Measurements from ENCODE around the gene BORCS6. TPM values are rescaled to one million over a fixed set of nuclear protein-coding genes. Genes with fewer than 3 reads are reported as not detected.

BORCS6 gene
- total RNA-seq, 2 experiments from 2014 or later, result 6.1 to 6.4 TPM

- TF ChIP-seq CTCF (IDR thresholded peaks at IDR 0.05), result no peak
Measured at GRCh38 chr17:8151641-8152111, 38.3 kb downstream of the BORCS6 start.

GRCh38 chr17:8151120-8151640 is 38.8 kb downstream of the BORCS6 start:
- H3K9me3 Mint-ChIP-seq, result no peaks in the 10 kb centered on the region
- peak overlapping the region; percentile 95 for H3K4me3 Mint-ChIP-seq
- DNase-seq (peak; percentile 82 to 96 (median 90)), ATAC-seq (ENCODE audit: poor library complexity) (peak; percentile 43)
- CTCF ChIA-PET, result interaction anchor here (0.6 to 1.4 kb wide), 3 partner anchors 12 to 91 kb away, joined by 3 to 8 read pairs (median 5); no protein-coding TSS in a partner anchor
- Histone ChIP-seq H3K9me3 (ENCODE audit: control insufficient read depth in 1 of 2, insufficient read depth in 1 of 2, low read length in 2 of 2) (no peaks in the 10 kb centered on the region), H3K4me1 (ENCODE audit: insufficient read depth, low read length) (peaks cover 85% of the 10 kb centered on the region), H3K27ac (ENCODE audit: low read depth in 1 of 2, low read length in 2 of 2) (peak overlapping the region; percentile 99 to 100), H3K4me3 (ENCODE audit: low read length) (peak overlapping the region; percentile 75), H3K36me3 (ENCODE audit: insufficient read depth, low read length) (peaks cover 52% of the 10 kb centered on the region), H3K27me3 (ENCODE audit: control insufficient read depth in 1 of 2, insufficient read depth in 2 of 2, low read length in 2 of 2) (no peaks in the 10 kb centered on the region)
- no peak overlapping the region for H3K27ac Mint-ChIP-seq
- POLR2A ChIA-PET, result interaction anchor here (0.6 to 16.4 kb wide), 20 partner anchors 8 to 465 kb away, joined by 3 to 419 read pairs (median 5); partner anchors contain the start of genes BORCS6, CTC1, NAA38 and PFAS
- peaks cover 51% of the 10 kb centered on the region for H3K4me1 Mint-ChIP-seq (ENCODE audit: low read depth)
- H3K27me3 Mint-ChIP-seq, result peaks cover 4% of the 10 kb centered on the region
- intact Hi-C loops (cut with DNase I, micrococcal nuclease), result loop anchor here (10.0 kb wide), 2 partner anchors 316 to 666 kb away; partner anchors contain the start of genes KDM6B (in 1 of the 2), POLR2A (in 1 of the 2) and SLC35G6 (in 1 of the 2)
- TF ChIP-seq CTCF (IDR thresholded peaks at IDR 0.05), result no peak
- H3K36me3 Mint-ChIP-seq (ENCODE audit: low read depth), result peaks cover 92% of the 10 kb centered on the region

More at GRCh38 chr17:8151641-8152111, 38.3 kb downstream of the BORCS6 start:
- Mint-ChIP-seq H3K4me1 (ENCODE audit: low read depth) (peaks cover 51% of the 10 kb centered on the region), H3K4me3 (peak overlapping the region; percentile 95), H3K27ac (no peak overlapping the region), H3K9me3 (no peaks in the 10 kb centered on the region), H3K36me3 (ENCODE audit: low read depth) (peaks cover 87% of the 10 kb centered on the region), H3K27me3 (peaks cover 4% of the 10 kb centered on the region)
- Histone ChIP-seq H3K9me3 (ENCODE audit: control insufficient read depth in 1 of 2, insufficient read depth in 1 of 2, low read length in 2 of 2) (no peaks in the 10 kb centered on the region), H3K27me3 (ENCODE audit: control insufficient read depth in 1 of 2, insufficient read depth in 2 of 2, low read length in 2 of 2) (no peaks in the 10 kb centered on the region), H3K4me3 (ENCODE audit: low read length) (peak overlapping the region; percentile 75), H3K4me1 (ENCODE audit: insufficient read depth, low read length) (peaks cover 83% of the 10 kb centered on the region), H3K36me3 (ENCODE audit: insufficient read depth, low read length) (peaks cover 47% of the 10 kb centered on the region), H3K27ac (ENCODE audit: low read depth in 1 of 2, low read length in 2 of 2) (peak overlapping the region; percentile 99 to 100)
- intact Hi-C loops (cut with DNase I, micrococcal nuclease), result loop anchor here (10.0 kb wide), 2 partner anchors 317 to 667 kb away; partner anchors contain the start of genes KDM6B (in 1 of the 2), POLR2A (in 1 of the 2) and SLC35G6 (in 1 of the 2)
- CTCF ChIA-PET, result interaction anchor here (1.4 kb wide), 2 partner anchors 12 to 91 kb away, joined by 3 to 8 read pairs; no protein-coding TSS in a partner anchor
- no peak for ATAC-seq (ENCODE audit: poor library complexity)
- POLR2A ChIA-PET, result interaction anchor here (1.0 to 16.4 kb wide), 16 partner anchors 9 to 466 kb away, joined by 3 to 419 read pairs (median 5); partner anchors contain the start of genes BORCS6, CTC1, PFAS and TMEM107
- peak in 6 of 14 experiments; percentile 21 to 73 (median 62) for DNase-seq

- Histone ChIP-seq H3K36me3 (ENCODE audit: insufficient read depth, low read length) (peaks cover 59% of the 10 kb centered on the region), H3K27ac (ENCODE audit: low read depth in 1 of 2, low read length in 2 of 2) (peak overlapping the region; percentile 99 to 100), H3K27me3 (ENCODE audit: control insufficient read depth in 1 of 2, insufficient read depth in 2 of 2, low read length in 2 of 2) (no peaks in the 10 kb centered on the region), H3K4me3 (ENCODE audit: low read length) (peak overlapping the region; percentile 75), H3K4me1 (ENCODE audit: insufficient read depth, low read length) (peaks cover 79% of the 10 kb centered on the region), H3K9me3 (ENCODE audit: control insufficient read depth in 1 of 2, insufficient read depth in 1 of 2, low read length in 2 of 2) (no peaks in the 10 kb centered on the region)
- peaks cover 49% of the 10 kb centered on the region for H3K4me1 Mint-ChIP-seq (ENCODE audit: low read depth)
- intact Hi-C loops (cut with DNase I, micrococcal nuclease), result loop anchor here (10.0 kb wide), 2 partner anchors 316 to 666 kb away; partner anchors contain the start of genes KDM6B (in 1 of the 2), POLR2A (in 1 of the 2) and SLC35G6 (in 1 of the 2)
- H3K9me3 Mint-ChIP-seq, result no peaks in the 10 kb centered on the region
- peaks cover 4% of the 10 kb centered on the region for H3K27me3 Mint-ChIP-seq
- DNase-seq, result peak in 2 of 14 experiments; percentile 19 to 47
- H3K4me3 Mint-ChIP-seq, result peak overlapping the region; percentile 95
- ChIA-PET POLR2A (interaction anchor here (0.6 to 16.4 kb wide), 18 partner anchors 8 to 465 kb away, joined by 3 to 419 read pairs (median 5); partner anchors contain the start of genes BORCS6, CTC1, NAA38 and PFAS), CTCF (interaction anchor here (0.6 to 1.4 kb wide), 2 partner anchors 11 to 13 kb away, joined by 5 to 8 read pairs; no protein-coding TSS in a partner anchor)
- peaks cover 97% of the 10 kb centered on the region for H3K36me3 Mint-ChIP-seq (ENCODE audit: low read depth)
- TF ChIP-seq CTCF (IDR thresholded peaks at IDR 0.05), result no peak
- no peak overlapping the region for H3K27ac Mint-ChIP-seq
- ATAC-seq (ENCODE audit: poor library complexity), result no peak
Measured at GRCh38 chr17:8150194-8151119, 39.5 kb downstream of the BORCS6 start.

Measured in CD4-positive, alpha-beta T cell (primary cell).